Stimulated activated CD4-positive, alpha-beta T cell treated with anti-CD3 and anti-CD28 coated beads, TNF-alpha, amount 100 ng/mL, for 4 hours (primary cell): ENCODE measurements around the gene RILPL2.
"Not testable (repeated sequence)": the region's sequence is repeated elsewhere in the genome, so short reads cannot be mapped to it uniquely, and the experiment has no call there.

Source experiments
- DNase-seq, 3 experiments: peaks; one replicate each; pipeline ENCODE4 v3.0.0-alpha.2; 2020; ENCODE audit warnings: low read depth in 3 of 3

RILPL2 gene, protein sequence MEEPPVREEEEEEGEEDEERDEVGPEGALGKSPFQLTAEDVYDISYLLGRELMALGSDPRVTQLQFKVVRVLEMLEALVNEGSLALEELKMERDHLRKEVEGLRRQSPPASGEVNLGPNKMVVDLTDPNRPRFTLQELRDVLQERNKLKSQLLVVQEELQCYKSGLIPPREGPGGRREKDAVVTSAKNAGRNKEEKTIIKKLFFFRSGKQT

DNA sequence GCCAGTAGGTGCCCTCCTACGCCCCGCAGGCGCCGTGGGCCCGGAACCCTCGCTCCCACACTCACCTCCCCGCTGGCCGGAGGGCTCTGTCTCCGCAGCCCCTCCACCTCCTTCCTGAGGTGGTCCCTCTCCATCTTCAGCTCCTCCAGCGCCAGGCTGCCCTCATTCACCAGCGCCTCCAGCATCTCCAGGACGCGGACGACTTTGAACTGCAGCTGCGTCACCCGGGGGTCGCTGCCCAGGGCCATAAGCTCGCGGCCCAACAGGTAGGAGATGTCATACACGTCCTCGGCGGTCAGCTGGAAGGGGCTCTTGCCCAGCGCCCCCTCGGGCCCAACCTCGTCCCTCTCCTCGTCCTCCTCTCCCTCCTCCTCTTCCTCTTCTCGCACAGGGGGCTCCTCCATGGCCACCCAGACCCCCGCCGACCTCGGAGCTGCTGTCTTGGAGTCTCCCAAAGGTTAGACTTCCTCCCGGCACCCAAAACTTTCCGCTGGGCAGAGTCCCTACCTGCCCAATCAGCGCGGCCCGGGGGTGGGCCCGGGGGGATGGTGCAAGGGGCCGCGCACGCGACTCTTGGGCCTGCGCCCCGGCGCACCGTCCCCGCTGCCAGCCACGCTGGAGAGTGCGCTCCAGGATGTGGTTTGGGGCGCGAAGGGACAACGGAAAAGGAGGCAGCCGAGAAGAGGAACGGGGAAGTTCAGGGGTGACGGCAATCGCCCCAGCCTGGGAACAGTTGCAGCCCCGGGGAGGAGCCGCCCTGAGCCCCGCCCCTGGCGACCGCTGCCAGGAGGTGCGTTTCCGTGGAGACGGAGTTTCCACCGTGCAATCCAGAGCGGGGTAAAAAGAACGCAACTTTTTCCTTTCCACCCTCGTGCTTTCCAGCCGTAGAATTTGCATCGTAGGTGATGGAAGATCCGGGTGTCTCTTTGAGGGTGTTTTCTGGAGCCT, at the start of gene RILPL2:
Gene RILPL2, minus strand, starts transcription at position 668 of the 948 bp plus-strand sequence. Its CDS starts 264 bp downstream, at position 404.
- DNase-seq: peak; percentile 86 to 89 (median 88)

DNA sequence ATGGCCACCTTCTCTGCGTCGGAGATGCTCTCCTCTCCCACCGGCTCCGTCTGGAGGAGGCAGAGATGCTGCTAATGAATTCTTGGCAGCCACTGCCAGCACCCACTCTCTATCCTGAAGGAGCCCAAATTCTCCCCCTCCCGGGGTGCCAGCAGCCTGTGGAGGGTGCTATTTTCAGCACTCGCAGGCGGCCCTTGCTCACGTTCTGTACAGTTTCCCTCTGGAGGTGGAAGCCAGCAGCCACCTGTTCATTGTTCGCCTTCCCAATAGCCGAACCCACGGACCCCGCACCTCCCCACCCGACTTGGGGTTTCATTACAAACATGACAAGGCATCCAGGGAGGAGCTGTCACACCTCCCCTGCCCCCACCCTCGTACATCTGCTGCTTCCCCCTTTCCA, 49.3 kb upstream of the RILPL2 start:
- no peak for DNase-seq

DNA sequence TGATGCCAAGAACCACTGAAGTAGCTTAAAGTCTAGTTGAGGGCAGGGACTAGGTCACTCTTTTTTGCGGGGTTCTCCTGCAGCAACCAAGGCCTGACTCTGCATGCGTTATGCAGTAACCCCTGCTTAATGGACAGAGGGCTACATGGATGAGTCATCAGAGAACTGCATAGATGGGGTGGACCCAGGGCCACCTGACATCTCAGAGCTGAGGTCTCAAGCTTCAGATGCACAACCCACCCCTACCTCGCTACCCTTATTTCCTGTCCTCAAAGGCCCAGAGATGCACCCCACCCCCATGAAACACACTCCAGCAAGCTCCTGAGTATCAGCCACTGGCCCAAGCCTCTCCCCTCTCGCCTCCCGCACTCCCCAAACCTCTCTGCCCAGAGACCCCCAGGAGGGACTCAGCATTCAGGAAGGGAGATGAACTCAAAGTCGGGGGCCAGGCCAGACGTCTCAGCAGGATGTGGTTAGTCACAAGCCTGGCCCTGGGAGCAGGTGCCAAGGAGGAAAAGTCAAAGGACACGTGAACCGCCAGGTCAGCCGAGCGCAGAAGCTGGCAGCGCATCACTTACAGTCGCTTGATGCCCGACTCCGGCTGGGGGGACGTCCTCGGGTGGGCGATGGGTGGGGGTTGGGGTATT, 47.2 kb upstream of the RILPL2 start:
- DNase-seq: no peak

DNA sequence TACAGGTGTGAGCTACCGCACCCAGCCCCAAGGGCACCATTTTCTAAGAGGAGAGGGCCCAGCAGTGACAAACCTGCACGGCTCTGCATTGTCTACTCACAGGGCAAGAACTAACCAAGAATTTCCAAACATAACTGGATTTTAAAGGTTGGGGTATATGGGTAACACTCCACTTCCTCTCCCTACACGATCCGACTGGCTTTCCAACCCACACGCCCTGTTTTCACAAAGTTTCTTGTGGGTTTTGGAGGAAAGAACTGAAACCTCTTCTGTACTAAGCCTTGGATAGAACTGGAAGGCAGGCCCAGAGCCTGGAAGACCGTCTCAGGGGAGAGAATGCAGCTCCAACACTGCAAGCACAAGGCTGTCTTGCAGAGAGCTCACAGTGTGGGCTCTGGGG, 46.4 kb upstream of the RILPL2 start:
- no peak for DNase-seq

DNA sequence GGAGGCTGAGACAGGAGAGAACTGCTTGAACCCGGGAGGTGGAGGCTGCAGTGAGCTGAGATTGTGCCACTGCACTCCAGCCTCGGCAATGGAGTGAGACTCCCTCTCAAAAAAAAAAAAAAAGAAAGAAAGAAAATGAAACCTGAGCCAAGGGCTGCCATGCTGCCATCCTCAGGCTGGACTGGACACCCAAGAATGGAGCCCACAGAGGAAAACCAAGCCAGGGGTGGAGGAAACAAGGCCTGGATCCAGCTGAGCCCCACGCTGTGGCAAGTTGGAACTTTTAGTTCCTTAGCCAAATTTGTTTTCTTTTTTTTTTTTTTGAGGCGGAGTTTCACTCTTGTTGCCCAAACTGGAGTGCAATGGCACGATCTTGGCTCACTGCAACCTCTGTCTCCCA, 44.8 kb upstream of the RILPL2 start:
- DNase-seq: not testable (repeated sequence)

DNA sequence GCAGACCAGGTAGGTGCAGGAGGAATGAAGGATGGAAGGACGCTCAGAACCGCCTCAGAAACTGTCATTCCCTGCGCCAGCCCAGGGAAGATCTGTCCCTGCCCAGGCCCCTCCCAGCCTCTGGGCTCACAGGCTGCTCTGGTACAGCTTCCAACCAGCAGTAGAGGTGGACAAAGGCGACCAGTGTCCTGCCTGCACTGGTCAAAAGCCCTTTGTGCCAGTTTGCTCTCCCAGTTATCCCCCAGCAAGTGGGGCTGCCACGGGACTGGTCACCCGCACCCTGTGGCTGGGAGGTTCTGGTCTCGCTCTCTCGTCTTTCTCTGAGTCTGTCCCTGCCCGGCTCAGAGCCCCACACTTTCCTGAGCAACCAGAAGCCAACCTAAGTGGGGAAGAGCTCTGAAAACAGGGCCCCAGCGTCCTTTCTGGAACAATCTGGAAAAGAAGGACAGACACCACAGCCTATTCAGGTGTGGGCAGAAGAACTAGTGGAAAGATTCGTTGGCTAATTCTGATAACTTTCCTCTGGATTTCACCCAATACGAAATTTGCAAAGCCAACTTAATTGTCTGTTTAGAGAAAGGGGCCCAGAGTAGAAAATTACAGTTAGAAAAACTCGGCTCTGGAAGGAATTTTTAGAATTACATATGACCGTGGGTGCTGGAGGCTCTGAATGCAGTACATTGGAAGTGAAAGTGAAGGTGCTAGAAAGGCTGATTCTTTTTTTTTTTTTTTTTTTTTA, 43.1 kb upstream of the RILPL2 start:
- no peak for DNase-seq

DNA sequence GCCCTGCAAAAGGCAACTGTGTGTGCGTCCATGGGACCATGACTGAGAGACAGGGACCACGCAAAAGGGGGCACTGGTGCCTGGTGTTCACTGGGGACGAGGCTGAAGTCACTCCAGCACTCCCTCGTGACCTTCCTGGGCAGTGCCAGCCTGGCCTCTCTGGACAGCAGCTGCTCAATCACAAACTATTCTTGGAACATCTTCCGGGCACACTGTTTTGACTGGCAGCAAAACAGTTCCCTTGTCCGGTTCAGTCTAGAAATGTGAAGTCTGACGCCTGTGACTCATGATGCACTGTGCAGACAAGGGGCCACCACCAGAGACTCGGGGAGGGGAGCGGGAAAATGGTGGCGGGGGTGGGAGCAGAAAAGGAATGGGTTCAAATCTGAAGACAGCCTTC, 42.3 kb upstream of the RILPL2 start:
- DNase-seq: no peak

DNA sequence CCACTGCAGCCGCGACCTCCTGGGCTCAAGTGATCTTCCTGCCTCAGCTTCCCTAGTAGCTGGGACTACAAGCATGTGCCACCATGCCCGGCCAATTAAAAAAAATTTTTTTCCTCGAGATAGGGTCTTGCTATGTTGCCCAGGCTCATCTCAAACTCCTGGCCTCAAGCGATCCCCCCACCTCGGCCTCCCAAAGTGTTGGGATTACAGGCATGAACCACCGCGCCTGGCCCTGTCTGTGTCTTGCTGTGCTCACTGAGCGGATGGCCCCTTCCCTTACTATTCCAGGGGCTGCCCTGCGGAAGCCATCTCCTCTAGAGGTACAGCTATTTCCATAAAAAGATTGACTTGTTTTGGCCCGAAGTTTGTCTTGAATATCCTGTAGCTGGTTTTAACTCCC, 41.6 kb upstream of the RILPL2 start:
- no peak for DNase-seq

DNA sequence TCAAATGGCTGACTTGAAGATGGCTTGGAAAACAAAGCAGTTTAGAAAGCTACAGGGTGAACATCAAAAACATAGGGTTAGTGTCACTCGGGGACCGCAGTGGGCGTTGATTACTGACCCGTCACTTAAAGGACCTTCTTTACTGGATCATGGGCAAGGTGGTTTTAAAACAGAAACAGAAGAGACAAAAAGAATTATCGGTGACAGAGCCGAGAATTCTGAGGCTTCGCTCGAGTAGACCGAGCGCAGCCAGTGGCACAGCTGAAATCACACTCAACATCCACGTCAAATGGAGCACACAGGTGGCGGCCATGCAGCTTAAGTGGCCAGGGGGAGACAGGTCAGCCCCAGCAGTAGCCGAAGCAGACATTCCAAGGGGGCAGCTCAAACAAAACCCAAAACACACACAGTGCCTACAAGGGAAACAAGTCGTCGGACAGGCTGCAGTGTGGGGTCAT, 38.8 kb upstream of the RILPL2 start:
- no peak for DNase-seq

DNA sequence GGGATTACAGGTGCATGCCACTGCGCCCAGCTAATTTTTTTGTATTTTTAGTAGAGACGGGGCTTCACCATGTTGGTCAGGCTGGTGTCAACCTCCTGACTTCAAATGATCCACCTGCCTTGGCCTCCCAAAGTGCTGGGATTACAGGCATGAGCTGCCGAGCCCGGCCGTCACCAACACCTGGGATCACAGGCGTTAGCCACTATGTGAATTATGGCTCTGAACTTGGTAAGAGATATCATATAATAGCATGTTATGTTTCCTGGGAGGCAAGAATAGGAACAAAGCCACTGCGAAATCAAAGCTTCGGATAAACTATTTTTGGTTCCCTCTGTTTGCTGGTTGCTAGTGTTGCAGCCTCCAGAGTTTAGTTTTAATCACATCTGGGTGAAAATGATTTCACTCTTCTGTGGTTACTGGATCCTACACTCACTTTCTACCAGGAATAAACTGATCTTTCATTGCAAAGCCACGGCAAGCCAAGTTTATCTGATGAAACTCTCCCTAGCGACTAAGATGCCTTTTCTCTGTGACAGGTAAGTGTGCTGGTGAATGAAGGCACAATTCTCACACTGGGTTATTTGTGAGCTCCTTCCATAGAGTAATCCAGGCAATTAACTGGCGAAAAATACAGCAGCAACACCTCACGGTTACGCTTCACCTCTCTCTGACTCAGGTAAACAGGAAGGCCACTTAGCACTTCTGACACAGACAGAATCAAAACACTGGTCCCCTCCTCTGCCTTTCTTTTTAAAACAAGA, 38.2 kb upstream of the RILPL2 start:
- DNase-seq: no peak

DNA sequence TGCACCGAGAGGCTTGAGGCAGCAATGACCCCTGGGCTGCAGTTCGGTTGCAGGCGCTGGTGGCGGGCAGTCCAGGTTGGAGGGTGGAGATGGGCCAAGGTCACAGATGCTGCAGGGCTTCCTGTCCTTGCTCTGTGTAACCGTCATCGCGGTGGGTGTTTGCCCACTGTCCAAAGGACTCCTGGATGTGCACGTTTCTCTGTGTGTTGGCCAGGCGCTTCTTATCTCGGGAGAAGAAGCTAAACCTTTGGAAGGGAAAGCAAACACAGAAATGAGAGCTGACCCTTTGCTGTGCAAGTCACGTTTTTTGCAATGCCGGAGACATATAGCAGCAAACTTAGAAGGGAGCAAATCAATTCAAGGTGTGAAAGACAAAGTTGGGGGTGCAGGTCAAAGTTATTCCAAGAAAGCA, 36.0 kb upstream of the RILPL2 start:
- DNase-seq: no peak

DNA sequence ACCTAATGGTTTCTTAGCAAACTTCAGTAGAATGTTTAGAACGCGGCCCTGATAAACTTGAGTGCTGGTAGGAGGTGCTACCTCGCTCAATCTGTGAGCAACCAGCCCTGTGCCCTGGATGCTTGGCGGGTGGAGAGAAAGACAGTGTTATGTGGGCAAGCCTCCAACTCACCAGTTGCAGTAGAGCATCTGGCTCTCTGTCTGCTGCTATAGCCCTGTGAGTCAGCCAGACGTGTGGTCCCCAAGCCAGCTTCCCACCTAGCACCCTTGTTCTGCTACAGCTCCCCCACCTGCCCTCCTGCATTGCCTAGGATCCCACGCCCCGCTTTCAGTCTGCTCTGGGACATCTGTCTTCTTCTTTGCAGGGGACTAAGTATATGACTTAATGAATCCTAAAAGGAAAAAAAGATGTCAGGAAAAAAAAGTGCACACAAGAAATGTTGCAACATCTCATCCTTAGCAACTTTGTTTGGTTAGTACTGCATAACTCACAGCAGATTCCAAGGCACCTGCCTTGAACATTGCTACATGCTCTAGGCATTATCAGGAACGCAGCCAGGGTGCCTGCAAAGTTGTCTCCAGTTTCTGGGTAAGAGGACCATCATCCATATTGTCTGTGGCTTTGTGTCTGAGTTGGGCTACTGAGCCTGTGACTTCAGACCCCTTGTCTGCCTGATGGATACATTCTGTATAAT, 35.0 kb upstream of the RILPL2 start:
- DNase-seq: no peak

DNA sequence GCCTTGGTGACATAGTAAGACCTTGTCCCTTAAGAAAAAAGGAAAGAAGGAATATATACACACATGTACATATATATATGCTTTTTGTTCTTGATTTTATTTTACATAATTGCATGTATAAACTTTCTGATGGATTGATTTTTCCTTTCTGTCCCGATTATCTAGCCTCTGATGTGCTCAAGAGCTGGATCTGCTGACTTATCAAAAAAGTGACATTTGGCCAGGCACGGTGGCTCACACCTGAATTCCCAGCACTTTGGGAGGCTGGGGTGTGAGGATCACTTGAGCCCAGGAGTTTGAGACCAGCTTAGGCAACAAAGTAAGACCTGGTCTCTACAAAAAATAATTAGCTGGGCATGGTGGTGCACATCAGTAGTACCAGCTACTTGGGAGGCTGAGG, 33.5 kb upstream of the RILPL2 start:
- DNase-seq: no peak

DNA sequence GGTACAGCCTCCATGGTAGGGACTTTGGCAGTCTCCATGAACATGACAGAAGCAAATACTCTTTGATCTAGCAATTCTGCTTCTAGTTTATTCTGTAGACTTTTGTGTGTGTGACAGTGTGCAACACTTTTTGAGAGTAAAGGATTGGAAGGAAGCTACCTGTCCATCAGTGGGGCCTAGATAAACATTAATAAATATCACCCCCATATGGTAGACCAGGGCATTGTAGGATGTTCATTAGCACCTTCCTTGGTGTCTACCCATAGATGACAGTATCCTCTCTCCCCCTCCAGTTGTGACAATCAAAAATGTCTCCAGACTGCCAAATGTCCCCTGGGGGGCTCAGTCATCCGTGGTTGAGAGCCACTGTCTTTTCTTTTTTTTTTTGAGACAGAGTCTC, 32.3 kb upstream of the RILPL2 start:
- DNase-seq: no peak

DNA sequence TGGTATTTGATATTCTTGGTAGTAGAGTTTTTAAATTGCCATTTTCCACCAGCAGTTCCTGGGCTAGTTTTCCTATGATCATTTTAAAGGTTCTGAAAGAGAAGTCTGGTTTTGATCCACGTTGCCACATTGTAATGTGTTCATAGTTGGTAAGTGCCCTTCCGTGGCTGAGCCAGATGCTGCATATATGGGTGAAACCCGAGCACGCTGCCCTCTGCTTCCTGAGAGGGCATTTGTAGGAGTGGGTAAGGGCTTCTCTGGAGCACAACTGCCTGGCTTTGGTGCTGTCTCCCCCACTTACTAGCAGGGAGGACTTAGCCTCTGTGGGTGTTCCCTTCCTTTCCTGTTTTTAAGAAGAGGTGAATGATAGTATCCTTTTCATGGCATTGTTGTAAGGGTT, 28.6 kb upstream of the RILPL2 start:
- no peak for DNase-seq

DNA sequence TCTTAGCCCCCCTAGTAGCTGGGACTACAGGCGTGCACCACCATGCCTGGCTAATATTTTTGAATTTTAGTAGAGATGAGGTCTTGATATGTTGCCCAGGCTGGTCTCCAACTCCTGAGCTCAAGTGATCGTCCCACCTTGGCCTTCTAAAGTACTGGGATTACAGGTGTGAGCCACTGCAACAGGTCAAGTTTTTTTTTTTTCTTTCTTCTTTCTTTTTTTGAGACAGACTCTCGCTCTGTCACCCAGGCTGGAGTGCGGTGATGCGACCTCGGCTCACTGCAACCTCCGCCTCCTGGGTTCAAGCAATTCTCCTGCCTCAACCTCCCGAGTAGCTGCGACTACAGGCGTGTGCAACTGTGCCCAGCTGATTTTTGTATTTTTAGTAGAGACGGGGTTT, 26.7 kb upstream of the RILPL2 start:
- not testable (repeated sequence) for DNase-seq

DNA sequence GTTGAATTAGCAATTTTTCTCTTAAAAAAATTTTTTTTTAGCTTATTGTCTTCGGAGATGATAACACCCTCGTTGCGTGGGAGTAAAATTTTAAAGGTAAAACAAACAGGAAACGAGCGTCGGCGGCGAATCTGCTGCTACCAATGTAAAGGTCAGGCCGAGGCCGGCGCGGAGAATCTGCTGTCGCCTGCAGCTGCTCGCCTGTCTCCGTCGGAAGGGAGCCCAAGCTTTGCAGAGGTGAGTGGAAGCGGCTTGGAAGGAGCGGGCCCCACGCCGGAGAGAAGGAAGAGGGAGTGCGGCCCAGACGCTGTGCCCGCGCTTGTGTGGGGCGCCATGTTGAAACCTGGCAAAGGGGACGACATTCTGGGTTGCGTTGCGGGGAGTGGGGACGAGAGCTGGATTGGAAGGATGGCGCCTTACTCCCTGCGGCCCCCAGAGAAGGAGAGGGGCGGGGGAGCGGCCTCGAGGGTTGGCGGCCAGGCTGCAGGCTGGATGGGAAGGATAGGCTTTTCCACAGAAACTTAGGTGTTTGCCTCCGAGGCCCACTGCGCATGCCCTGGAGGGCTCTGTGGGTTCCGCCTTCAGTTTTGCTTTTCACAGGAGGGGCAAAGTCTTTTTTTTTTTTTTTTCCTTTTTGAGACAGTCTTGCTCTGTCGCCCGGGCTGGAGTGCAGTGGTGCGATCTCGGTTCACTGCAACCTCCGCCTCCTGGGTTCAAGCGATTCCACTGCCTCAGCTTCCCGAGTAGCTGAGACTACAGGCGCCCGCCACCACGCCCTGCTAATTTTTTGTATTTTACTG, 21.7 kb upstream of the RILPL2 start, which contains the start of gene SNRNP35:
Gene SNRNP35, plus strand, starts transcription at position 160 of the 800 bp plus-strand sequence. CDS start 7,402 bp downstream, outside the sequence.
- peak; percentile 69 to 76 (median 69) for DNase-seq

DNA sequence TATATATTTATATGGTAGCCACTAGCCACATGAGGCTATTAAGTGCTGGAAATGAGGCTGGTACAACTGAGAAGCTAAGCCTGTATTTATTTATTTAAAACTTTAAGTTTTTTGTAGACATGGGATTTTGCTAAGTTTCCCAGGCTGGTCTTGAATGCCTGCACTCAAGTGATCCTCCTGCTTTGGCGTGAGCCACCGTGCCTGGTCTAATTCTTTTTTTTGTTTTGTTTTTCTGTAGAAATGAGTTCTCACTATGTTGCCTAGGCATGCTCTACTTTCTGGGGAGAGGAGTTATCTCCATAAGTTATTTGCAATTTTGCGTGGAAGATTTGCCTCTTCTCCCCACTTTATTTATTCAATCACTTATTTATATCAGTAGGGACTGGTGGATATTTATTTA, 16.7 kb upstream of the RILPL2 start:
- no peak for DNase-seq

DNA sequence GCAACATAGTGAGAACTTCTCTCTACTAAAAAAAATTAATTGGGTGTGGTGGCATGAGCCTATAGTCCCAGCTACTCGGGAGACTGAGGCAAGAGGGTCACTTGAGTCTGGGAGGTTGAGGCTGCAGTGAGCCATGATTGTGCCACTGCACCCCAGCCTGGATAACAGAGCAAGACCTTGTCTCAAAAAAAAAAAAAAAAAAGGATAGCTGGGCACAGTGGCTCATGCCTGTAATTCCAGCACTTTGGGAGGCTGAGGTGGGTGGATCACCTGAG, 15.7 kb upstream of the RILPL2 start:
- DNase-seq: not testable (repeated sequence)

DNA sequence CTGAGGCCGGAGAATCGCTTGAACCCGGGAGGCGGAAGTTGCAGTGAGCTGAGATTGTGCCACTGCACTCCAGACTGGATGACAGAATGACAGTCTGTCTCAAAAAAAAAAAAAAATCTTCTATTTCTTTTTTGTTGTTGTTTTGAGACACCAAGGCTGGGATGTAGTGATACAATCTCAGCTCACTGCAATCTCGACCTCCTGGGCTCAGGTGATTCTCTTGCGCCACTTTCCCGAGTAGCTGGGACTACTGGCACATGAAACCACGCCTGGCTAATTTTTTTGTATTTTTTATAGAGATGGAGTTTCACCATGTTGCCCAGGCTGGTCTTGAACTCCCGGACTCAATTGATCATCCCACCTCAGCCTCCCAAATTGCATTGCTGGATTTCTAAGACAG, 14.2 kb upstream of the RILPL2 start:
- no peak for DNase-seq
